ENCODE results near the gene CFAP20DC. TPM values are rescaled to one million over a fixed set of nuclear protein-coding genes. Genes with fewer than 3 reads are reported as not detected.
A peak's percentile ranks its signal among the peaks of the same experiment; 100 is the strongest.
"Not testable (repeated sequence)": the region's sequence is repeated elsewhere in the genome, so short reads cannot be mapped to it uniquely, and the experiment has no call there.

The CFAP20DC gene
- total RNA-seq (2014; rRNA removed; shearing (Covaris generic)) (0.46 and 1.0 TPM in 2 replicates), total RNA-seq (2022) (1.1 and 1.8 TPM in 2 replicates), Bru-seq, nascent RNA (percentile 18 among the genes with signal in this experiment), BruChase-seq, experiment 1, labeled RNA remaining after a 6-hour chase (percentile 16 among the genes with signal in this experiment), BruChase-seq, experiment 2, labeled RNA remaining after a 2-hour chase (percentile 14 among the genes with signal in this experiment)
- long read RNA-seq, partial matches to known transcripts, result 1 of 2 reads
- long read RNA-seq, other reads (novel, unspliced or antisense), result 1 of 2 reads

GRCh38 chr3:59049671-59050331, at the start of gene CFAP20DC:
TSS of gene CFAP20DC (minus strand) at chr3:59050025. CDS start at chr3:59049631, 394 bp downstream.
- POLR2A ChIA-PET, result no interaction called here
- CTCF ChIA-PET (ENCODE audit: unreplicated experiment), result no interaction called here
- intact Hi-C loops (cut with micrococcal nuclease; ENCODE audit: unreplicated experiment), result loop anchor here (5.0 kb wide), 1 partner anchor 408 kb away; no protein-coding TSS in a partner anchor

GRCh38 chr3:59098516-59098915, 48.7 kb upstream of the CFAP20DC start:
- intact Hi-C loops (cut with micrococcal nuclease; ENCODE audit: unreplicated experiment); H3K4me1 ChIP-seq (ENCODE audit: insufficient read depth, low read length, poor library complexity, severe bottlenecking); H3K9me2 ChIP-seq (ENCODE audit: insufficient read depth, low read length); POLR2A ChIA-PET; H3K79me2 ChIP-seq (ENCODE audit: insufficient read depth, low read depth, low read length); H4K20me1 ChIP-seq (ENCODE audit: insufficient read depth, low read length); H2AFZ ChIP-seq (ENCODE audit: low read length); H3K4me2 ChIP-seq (ENCODE audit: low read length); H3K4me3 ChIP-seq (ENCODE audit: low read depth, low read length, poor library complexity, severe bottlenecking); H3K36me3 ChIP-seq (ENCODE audit: insufficient read depth, low read length); H3K27ac ChIP-seq (ENCODE audit: low read depth, low read length, poor library complexity, severe bottlenecking); BruUV-seq (replicated peaks); H3K9me3 ChIP-seq (ENCODE audit: low read length); CTCF ChIA-PET (ENCODE audit: unreplicated experiment); DNase-seq (ENCODE audit: low spot score): not testable (repeated sequence)

More at GRCh38 chr3:59049671-59050331, at the start of gene CFAP20DC:
- DNase-seq (ENCODE audit: low spot score), result peak; percentile 76
- Histone ChIP-seq H3K4me1 (ENCODE audit: insufficient read depth, low read length, poor library complexity, severe bottlenecking) (no peaks in the 10 kb centered on the region), H3K4me3 (ENCODE audit: low read depth, low read length, poor library complexity, severe bottlenecking) (peak within 1 kb of the TSS; percentile 60), H2AFZ (ENCODE audit: low read length) (peak within 1 kb of the TSS; percentile 42; the same call in 1 of the 2 replicates), H3K9me2 (ENCODE audit: insufficient read depth, low read length) (no peaks in the 10 kb centered on the region), H3K79me2 (ENCODE audit: insufficient read depth, low read depth, low read length) (no peaks in the 10 kb centered on the region), H3K36me3 (ENCODE audit: insufficient read depth, low read length) (no peaks in the 10 kb centered on the region), H3K27ac (ENCODE audit: low read depth, low read length, poor library complexity, severe bottlenecking) (no peak within 1 kb of the TSS), H4K20me1 (ENCODE audit: insufficient read depth, low read length) (no peaks in the 10 kb centered on the region), H3K9me3 (ENCODE audit: low read length) (no peaks in the 10 kb centered on the region), H3K4me2 (ENCODE audit: low read length) (peak within 1 kb of the TSS; percentile 44)
- TF ChIP-seq CTCF (conservative IDR thresholded peaks at IDR 0.05; ENCODE audit: low read length) (no peak), EZH2phosphoT487 (IDR thresholded peaks at IDR 0.05; ENCODE audit: borderline replicate concordance, low read depth, low read length) (no peak)
- no TSS peak for BruUV-seq (replicated peaks)

- no peak overlapping the region for H3K27ac ChIP-seq (ENCODE audit: low read depth, low read length, poor library complexity, severe bottlenecking)
- no peak overlapping the region for H3K4me3 ChIP-seq (ENCODE audit: low read depth, low read length, poor library complexity, severe bottlenecking)
- no peaks in the 10 kb centered on the region for H3K4me1 ChIP-seq (ENCODE audit: insufficient read depth, low read length, poor library complexity, severe bottlenecking)
- no peak for DNase-seq (ENCODE audit: low spot score)
- H3K9me2 ChIP-seq (ENCODE audit: insufficient read depth, low read length), result no peaks in the 10 kb centered on the region
- H3K9me3 ChIP-seq (ENCODE audit: low read length), result no peaks in the 10 kb centered on the region
- ChIA-PET POLR2A (no interaction called here), CTCF (ENCODE audit: unreplicated experiment) (no interaction called here)
- H4K20me1 ChIP-seq (ENCODE audit: insufficient read depth, low read length), result no peaks in the 10 kb centered on the region
- TF ChIP-seq EZH2phosphoT487 (IDR thresholded peaks at IDR 0.05; ENCODE audit: borderline replicate concordance, low read depth, low read length) (no peak), CTCF (conservative IDR thresholded peaks at IDR 0.05; ENCODE audit: low read length) (no peak)
- no peaks in the 10 kb centered on the region for H3K36me3 ChIP-seq (ENCODE audit: insufficient read depth, low read length)
- intact Hi-C loops (cut with micrococcal nuclease; ENCODE audit: unreplicated experiment), result no loop called here
- no TSS peak for BruUV-seq (replicated peaks)
- H3K79me2 ChIP-seq (ENCODE audit: insufficient read depth, low read depth, low read length), result no peaks in the 10 kb centered on the region
- no peak overlapping the region for H3K4me2 ChIP-seq (ENCODE audit: low read length)
- H2AFZ ChIP-seq (ENCODE audit: low read length), result no peak overlapping the region
Measured at GRCh38 chr3:59094446-59094845, 44.6 kb upstream of the CFAP20DC start.
